ENCODE measurements around the gene SPATA45.
"Not testable (repeated sequence)": the region's sequence is repeated elsewhere in the genome, so short reads cannot be mapped to it uniquely, and the experiment has no call there.

SPATA45 gene

DNA sequence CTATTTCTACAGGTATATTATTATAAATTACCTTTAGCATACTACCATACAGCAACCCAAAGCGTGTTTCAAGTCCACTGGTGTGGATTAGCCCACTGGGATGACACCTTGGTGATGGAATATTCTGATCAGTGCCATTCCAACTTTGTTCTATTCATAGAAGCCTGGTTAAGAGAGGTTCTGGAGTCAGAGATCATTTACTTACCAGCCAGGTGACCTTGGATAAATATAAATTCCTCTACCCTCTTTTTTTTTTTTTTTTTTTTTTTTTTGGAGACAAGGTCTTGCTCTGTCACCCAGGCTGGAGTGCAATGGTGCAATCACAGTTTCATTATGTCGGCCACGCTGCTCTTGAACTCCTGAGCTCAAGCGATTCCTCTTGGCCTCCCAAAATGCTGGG is at the start of gene SPATA45:
Gene SPATA45 (minus strand): TSS at position 101 of the 400 bp plus-strand sequence. CDS start 11,500 bp downstream, outside the sequence.
- DNase-seq (ENCODE audit: low spot score), result no peak

GRCh38 chr1:212892108-212892507 is 44.7 kb upstream of the SPATA45 start:
- no peak for DNase-seq (ENCODE audit: low spot score)

DNA sequence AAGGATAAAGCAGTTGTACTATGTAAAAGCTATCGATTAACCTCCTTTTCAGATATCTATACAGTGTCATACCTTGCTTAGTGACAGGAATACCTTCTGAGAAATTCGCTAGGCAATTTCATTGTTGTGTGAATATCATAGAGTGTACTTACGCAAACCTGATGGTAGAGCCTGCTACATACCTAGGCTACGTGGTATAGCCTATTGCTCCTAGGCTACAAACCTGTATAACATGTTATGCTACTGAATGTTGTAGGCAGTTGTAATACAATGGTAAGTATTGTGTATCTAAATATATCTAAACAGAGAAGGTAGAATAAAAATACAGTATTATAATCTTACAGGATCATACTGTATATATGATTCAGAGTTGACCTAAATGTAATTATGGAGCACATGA is 37.1 kb upstream of the SPATA45 start:
- DNase-seq (ENCODE audit: low spot score), result no peak

DNA sequence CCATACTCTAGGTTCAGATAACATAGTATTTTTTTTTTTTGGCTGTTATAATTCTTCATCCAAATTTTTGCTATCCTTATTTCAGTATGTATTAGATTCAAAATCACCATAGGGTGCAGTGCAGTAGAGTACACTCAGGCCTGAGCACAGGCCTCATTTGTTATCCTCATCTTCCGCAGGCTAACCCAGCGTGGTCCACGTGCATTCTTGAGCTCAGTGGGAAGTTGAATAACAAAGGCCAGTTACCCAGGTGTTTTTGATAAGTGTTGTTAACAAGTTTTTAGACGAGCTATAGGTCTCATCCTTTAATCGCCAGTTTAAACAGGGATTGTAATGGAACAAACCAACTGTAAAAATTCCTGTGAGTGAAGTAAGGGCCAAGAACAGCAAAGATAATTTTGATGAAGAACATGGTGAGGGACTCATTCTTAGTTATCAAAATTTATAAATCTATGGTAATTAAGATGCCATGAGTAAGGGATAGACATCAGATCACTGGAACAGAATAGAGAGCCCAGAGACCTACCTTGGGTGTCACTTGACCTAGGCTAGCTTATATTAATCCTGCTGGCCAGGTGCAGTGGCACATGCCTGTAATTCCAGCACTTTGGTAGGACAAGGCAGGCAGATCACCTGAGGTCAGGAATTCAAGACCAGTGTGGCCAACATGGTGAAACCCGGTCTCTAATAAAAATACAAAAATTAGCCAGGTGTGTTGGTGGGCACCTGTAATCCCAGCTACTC is 32.7 kb upstream of the SPATA45 start:
- DNase-seq (ENCODE audit: low spot score), result no peak

DNA sequence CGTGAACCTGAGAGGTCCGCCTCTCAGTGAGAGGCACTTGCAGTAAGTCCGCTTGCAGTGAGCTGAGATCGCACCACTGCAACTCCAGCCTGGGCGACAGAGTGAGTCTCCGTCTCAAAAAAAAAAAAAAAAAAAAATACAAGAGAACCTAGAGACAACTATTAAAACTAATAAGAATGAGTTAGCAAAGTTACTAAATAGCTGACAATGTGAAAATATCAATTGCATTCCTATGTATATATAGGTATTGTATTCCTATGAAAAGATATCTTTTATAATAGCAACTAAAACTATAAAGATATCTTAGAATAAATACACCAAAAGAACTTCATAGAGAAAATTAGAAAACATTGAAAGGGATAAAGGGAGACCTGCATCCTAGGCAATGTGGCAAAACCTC is 31.0 kb upstream of the SPATA45 start:
- no peak for DNase-seq (ENCODE audit: low spot score)

GRCh38 chr1:212873518-212873917 is 26.1 kb upstream of the SPATA45 start:
- DNase-seq (ENCODE audit: low spot score), result no peak

GRCh38 chr1:212871976-212872375 is 24.5 kb upstream of the SPATA45 start:
- no peak for DNase-seq (ENCODE audit: low spot score)

DNA sequence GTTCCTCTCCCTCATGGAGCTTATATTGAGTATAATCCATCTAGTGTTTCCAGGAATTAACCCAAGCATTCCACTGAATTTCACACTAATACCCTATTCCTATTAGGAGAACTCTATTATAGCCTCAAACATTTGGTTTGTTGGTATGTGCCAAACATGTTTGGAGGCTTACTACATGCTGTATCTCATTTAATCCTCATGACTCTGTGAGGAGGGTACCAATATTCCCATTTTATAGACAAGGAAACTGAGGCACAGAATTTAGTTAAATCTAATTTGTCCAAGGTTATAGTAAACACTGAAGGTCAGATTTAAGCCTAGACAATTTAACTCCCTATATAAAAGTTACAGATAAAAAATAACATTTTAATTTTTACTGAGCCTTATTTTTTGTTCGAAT is 19.7 kb upstream of the SPATA45 start:
- no peak for DNase-seq (ENCODE audit: low spot score)

DNA sequence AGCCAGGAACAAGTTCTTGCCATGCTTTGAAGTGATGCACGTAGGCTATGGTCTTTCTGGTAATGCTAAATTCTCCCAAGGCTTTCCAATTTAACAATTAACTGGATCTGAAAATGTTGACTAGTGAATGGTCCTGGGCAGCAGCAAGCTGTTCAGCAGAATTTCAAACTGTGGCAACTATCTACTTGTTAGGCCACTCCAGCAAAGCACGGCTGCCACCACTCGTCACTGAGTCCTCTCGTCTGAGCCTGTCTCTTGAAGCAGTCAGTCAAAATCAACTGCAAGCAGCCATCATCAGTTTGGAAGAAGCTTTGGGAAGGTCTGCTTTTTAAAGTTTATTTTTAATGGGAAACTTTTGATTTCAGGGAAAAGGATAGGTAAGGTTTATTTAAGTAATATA is 16.8 kb upstream of the SPATA45 start:
- no peak for DNase-seq (ENCODE audit: low spot score)

GRCh38 chr1:212863345-212863744 is 15.9 kb upstream of the SPATA45 start:
- DNase-seq (ENCODE audit: low spot score), result not testable (repeated sequence)

GRCh38 chr1:212862111-212862690 is 14.8 kb upstream of the SPATA45 start:
- no peak for DNase-seq (ENCODE audit: low spot score)

DNA sequence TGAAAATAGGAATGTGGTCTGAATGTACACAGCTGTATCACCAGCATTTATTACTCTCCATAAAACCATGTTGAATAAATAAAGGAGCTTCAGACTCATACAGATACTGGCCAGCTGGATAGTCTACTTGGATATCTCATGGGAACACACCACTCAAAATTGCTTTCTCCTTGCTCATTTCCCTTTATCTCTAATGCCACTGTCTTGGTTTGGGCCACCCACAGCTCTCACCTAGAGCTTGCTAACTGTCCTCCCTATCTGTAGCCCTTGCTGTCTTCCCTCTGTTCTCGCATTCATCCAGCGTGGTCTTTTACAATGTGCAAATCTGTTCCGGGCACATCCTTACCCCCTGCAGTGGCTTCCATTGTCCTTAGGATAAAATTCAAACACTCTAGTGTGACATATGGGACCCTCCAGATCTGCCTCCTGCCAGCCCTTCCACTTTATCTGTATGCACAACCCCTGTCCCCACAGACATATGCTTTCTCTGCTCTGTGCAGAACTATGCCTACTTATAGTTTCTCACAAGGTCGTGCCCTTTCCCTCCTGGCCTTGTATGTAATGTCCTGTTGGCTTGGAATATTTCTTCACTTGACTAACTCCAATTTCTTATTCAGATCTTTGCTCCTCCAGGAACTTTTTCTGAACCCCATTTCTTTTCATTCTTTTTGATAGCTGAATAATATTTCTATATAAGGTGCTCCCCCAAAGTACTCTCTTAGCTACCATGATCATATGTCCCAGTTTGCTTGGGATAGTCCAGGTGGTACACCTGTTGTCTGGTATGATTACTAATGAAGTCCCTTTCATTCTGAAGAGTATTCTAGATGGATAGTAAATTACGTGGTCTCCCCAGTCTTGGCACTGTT is 13.5 kb upstream of the SPATA45 start:
- DNase-seq (ENCODE audit: low spot score), result peak; percentile 8

DNA sequence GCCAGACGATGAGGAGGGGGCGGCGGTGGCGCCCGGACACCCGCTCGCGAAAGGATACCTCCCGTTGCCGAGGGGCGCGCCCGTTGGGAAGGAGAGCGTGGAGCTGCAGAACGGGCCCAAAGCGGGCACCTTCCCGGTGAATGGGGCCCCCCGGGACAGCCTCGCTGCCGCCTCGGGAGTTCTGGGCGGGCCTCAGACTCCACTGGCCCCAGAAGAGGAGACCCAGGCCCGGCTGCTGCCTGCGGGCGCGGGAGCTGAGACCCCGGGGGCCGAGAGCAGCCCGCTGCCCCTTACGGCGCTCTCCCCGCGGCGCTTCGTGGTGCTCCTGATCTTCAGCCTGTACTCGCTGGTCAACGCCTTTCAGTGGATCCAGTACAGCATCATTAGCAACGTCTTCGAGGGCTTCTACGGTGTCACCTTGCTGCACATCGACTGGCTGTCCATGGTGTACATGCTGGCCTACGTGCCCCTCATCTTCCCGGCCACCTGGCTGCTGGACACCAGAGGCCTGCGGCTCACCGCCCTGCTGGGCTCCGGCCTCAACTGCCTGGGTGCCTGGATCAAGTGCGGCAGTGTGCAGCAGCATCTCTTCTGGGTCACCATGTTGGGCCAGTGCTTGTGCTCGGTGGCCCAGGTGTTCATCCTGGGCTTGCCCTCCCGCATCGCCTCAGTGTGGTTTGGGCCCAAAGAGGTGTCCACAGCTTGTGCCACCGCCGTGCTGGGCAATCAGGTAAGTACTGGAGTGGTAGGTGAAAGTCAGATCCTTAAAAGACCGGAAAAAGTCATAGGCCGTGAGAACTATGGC is 11.2 kb upstream of the SPATA45 start:
- peak; percentile 55 for DNase-seq (ENCODE audit: low spot score)

- DNase-seq (ENCODE audit: low spot score), result peak; percentile 94
Measured at GRCh38 chr1:212857992-212858460, 10.6 kb upstream of the SPATA45 start, which contains the start of gene FLVCR1. Gene FLVCR1, plus strand, starts transcription at chr1:212858275. Its CDS starts 178 bp downstream, at chr1:212858453.

GRCh38 chr1:212856755-212857154 is 9.3 kb upstream of the SPATA45 start:
- DNase-seq (ENCODE audit: low spot score), result no peak

GRCh38 chr1:212853658-212854057 is 6.2 kb upstream of the SPATA45 start:
- DNase-seq (ENCODE audit: low spot score), result no peak

DNA sequence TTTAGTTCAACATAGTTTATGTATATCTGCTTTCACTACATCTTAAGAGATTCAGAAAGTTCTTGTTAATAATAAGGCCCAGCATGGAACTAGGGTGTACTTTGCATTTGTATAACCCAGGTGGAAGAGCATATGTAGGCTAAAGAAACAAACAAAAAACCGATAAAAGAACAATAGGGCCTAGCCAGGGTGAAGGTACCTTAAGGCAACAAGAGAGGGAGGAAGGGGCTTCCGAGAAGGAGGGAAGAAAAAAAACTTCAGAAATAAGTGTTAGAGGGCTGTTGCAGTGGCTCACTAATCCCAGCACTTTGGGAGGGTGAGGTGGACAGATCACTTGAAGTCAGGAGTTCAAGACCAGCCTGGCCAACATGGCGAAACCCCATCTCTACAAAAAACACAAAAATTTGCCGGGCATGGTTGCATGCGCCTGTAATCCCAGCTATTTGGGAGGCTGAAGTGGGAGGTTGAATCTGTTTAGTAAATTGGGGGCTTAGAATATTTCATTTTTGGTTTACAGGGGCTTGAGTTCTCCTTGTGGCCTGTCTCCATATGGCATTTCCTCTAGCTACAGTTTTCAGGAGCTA is 4.7 kb upstream of the SPATA45 start:
- no peak for DNase-seq (ENCODE audit: low spot score)

DNA sequence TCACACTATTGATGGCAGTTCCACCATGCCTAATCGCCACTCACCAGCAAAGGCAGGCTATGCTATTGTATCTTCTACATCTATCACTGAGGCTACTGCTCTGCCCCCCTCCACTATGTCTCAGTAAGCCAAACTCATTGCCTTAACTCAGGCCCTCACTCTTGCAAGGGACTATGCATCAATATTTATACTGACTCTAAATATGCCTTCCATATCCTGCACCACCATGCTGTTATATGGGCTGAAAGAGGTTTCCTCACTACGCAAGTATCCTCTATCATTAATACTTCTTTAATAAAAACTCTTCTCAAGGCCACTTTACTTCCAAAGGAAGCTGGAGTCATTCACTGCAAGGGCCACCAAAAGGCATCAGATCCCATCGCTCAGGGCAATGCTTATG is 2.9 kb downstream of the SPATA45 start:
- not testable (repeated sequence) for DNase-seq (ENCODE audit: low spot score)

GRCh38 chr1:212838145-212838544 is 9.3 kb downstream of the SPATA45 start:
- no peak for DNase-seq (ENCODE audit: low spot score)

DNA sequence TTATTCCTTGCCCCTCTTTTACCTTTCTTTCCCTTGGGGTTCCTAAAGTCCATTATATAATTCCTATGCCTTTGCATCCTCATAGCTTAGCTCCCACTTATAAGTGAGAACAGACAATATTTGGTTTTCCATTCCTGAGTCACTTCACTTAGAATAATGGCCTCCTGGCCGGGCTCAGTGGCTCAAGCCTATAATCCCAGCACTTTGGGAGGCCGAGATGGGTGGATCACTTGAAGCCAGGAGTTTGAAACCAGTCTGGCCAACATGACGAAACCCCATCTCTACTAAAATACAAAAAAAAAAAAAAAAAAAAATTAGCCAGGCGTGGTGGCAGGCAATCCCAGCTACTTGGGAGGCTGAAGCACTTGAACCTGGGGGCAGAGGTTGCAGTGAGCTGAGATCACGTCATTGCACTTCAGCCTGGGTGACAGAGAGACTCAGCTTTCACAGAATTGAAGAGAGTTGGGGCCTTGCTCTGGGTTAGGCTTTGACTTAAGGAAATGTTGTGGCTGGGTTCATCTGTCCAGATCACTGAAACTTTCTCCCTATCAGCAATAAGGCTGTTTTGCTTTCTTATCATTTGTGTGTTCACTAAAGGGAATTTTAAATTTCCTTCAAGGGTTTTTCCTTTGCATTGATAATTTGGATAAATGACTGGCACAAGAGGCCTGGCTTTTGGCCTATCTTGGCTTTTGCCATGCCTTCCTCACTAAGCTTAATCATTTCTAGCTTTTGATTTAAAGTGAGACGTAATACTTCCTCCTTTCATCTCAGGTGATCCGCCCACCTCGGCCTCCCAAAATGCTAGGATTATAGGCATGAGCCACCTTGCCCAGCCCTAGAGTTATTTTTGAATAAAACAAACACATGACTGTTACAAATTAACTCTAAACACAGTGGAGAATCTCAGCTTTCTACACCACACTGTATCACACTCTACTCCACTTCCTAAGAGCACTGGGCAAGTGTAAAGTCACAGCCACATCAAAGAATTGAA is 13.9 kb downstream of the SPATA45 start:
- DNase-seq (ENCODE audit: low spot score), result peak; percentile 33

Measured in SW480 (cell line).